ENCODE results near the gene DYNLT4. TPM values are rescaled to one million over a fixed set of nuclear protein-coding genes. Genes with fewer than 3 reads are reported as not detected.
A peak's percentile ranks its signal among the peaks of the same experiment; 100 is the strongest.

The DYNLT4 gene, protein sequence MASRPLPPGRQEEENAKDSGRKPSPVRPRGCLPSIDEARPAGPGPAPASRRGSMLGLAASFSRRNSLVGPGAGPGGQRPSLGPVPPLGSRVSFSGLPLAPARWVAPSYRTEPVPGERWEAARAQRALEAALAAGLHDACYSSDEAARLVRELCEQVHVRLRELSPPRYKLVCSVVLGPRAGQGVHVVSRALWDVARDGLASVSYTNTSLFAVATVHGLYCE
- total RNA-seq = 1 to 10 TPM; 3.2 to 4.0 TPM
- polyA plus RNA-seq (ENCODE audit: insufficient read depth, low read depth, low replicate concordance) = 0.47 TPM
- long read RNA-seq, donor 1, transcript TCTEX1D4-201 (1 exons, 763 nt) = major isoform, 8 of 8 reads
- long read RNA-seq, donor 1, partial matches to known transcripts = 0 of 8 reads
- long read RNA-seq, donor 1, other reads (novel, unspliced or antisense) = 0 of 8 reads
- long read RNA-seq, donor 2, partial matches to known transcripts = 0 of 3 reads
- long read RNA-seq, donor 2, other reads (novel, unspliced or antisense) = 0 of 3 reads

DNA sequence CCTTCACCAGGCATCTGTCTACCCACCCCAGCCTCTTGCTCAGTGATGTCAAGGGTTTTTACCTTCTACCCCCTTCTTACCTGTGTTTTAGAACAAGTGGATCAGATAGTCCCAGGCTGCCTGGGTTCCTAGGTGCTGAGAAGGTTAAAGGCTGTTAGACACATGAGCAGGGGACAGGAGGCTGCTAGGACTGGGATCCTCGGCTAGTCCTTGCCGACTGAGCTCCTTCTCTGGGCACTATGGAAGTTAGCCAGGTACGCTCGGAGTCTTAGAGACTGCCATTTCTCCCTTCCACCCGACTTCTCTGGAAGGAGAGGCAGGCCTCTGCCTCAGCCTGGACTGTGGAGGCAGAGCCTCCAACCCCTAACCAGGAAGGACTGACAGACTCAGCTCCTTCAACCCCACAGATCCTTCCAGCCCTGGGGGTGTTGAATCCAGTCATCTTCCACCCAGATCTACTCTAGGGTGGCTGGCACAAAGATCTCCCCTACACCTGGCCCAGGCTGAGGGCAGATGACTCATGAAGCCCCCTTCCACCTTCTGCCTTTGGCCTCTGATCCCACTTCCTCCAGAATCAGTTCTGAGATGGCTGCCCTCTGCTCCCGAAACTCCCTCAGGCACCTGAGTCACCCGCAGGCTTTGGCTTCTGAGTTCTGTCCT is at the start of gene DYNLT4:
TSS of gene DYNLT4 (minus strand) at position 648 of the 660 bp plus-strand sequence. CDS start 683 bp downstream, outside the sequence.
- intact Hi-C loops (cut with DNase I; ENCODE audit: low total_unique reads) = no loop called here
- Histone ChIP-seq H3K27me3 (no peaks in the 10 kb centered on the region), H3K9me3 (no peaks in the 10 kb centered on the region), H3K27ac (peak within 1 kb of the TSS; percentile 95 to 99), H3K4me3 (peak within 1 kb of the TSS; percentile 24 to 46), H3K4me1 (peaks cover 67% of the 10 kb centered on the region), H3K36me3 (ENCODE audit: low read depth, missing control alignments) (no peaks in the 10 kb centered on the region)
- WGBS, 2 donors = 41 to 44% methylated on average over 5 to 7 of the region's 7 CpGs
- no peak for DNase-seq
- no peak for TF ChIP-seq POLR2A (IDR thresholded peaks at IDR 0.05)
- TF ChIP-seq, protein P1, sequence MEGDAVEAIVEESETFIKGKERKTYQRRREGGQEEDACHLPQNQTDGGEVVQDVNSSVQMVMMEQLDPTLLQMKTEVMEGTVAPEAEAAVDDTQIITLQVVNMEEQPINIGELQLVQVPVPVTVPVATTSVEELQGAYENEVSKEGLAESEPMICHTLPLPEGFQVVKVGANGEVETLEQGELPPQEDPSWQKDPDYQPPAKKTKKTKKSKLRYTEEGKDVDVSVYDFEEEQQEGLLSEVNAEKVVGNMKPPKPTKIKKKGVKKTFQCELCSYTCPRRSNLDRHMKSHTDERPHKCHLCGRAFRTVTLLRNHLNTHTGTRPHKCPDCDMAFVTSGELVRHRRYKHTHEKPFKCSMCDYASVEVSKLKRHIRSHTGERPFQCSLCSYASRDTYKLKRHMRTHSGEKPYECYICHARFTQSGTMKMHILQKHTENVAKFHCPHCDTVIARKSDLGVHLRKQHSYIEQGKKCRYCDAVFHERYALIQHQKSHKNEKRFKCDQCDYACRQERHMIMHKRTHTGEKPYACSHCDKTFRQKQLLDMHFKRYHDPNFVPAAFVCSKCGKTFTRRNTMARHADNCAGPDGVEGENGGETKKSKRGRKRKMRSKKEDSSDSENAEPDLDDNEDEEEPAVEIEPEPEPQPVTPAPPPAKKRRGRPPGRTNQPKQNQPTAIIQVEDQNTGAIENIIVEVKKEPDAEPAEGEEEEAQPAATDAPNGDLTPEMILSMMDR (IDR thresholded peaks at IDR 0.05) = no peak

DNA sequence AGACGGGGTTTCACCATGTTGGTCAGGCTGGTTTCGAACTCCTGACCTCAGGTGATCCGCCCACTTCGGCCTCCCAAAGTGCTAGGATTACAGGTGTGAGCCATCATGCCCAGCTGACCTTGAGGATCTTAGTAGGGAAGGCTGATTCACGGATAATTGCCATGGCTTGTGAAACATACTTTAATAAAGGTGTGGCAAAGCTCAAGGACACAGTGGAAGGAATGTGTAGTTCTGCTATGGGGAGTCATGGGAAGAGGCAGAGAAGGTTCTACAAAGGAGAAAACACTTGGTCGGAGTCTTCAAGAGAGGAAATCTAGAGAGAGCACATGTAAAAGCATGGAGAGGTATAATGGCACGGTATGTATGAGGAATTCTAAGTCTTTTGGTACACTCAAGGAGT is 48.6 kb upstream of the DYNLT4 start:
- intact Hi-C loops (cut with DNase I; ENCODE audit: low total_unique reads) = no loop called here
- Histone ChIP-seq H3K27me3 (no peaks in the 10 kb centered on the region), H3K27ac (no peak overlapping the region), H3K9me3 (no peaks in the 10 kb centered on the region), H3K4me1 (peaks cover 19% of the 10 kb centered on the region), H3K36me3 (ENCODE audit: low read depth, missing control alignments) (no peaks in the 10 kb centered on the region), H3K4me3 (no peak overlapping the region)
- no peak for DNase-seq
- WGBS, 2 donors = 77 to 78% methylated on average over 6 to 7 of the region's 7 CpGs
- TF ChIP-seq POLR2A (IDR thresholded peaks at IDR 0.05) = no peak
- TF ChIP-seq, protein P1 (IDR thresholded peaks at IDR 0.05) = no peak

DNA sequence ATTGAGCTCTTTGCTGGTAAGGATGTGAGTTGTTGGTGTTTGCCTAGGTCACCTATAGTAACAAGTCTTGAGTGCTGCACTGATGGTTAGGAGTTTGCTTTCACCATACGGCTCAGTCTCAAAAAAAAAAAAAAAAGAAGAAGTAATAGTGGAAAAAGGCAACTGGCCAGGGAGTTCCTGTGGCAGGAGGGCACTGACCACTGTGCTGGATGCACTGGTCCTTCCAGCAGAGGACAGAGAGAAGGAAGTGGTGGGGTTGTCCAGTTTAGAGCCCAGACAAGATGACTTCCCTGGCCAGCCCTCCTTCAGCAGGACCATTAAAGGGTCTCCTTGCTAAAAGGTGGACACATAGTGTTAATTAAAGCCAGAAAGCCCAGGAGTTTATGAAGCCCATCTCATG is 47.8 kb upstream of the DYNLT4 start:
- H3K27me3 ChIP-seq = no peaks in the 10 kb centered on the region
- no peak overlapping the region for H3K4me3 ChIP-seq
- no peak overlapping the region for H3K27ac ChIP-seq
- peaks cover 21% of the 10 kb centered on the region for H3K4me1 ChIP-seq
- no peaks in the 10 kb centered on the region for H3K9me3 ChIP-seq
- TF ChIP-seq, protein P1 (IDR thresholded peaks at IDR 0.05) = no peak
- no peak for TF ChIP-seq POLR2A (IDR thresholded peaks at IDR 0.05)
- intact Hi-C loops (cut with DNase I; ENCODE audit: low total_unique reads) = no loop called here
- WGBS, 2 donors = 62 to 76% methylated on average over 1 of the region's 1 CpG
- H3K36me3 ChIP-seq (ENCODE audit: low read depth, missing control alignments) = no peaks in the 10 kb centered on the region
- no peak for DNase-seq

DNA sequence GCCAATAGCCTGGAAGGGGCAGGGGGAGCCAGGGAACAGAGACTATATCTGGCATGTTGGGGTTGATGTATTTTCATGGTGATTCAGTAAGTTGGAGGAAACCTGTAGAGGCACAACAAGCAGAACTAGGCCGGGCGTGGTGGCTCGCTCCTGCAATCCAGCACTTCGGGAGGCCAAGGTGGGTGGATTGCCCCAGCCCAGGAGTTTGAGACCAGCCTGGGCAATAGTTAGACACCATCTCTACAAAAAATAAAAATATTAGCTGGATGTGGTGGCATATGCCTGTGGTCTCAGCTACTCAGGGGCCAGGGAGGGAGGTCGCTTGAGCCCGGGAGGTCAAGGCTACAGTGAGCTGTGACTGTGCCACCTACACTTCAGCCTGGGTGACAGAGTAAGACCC is 46.0 kb upstream of the DYNLT4 start:
- intact Hi-C loops (cut with DNase I; ENCODE audit: low total_unique reads) = no loop called here
- H3K4me1 ChIP-seq = peaks cover 38% of the 10 kb centered on the region
- no peak overlapping the region for H3K4me3 ChIP-seq
- no peak overlapping the region for H3K27ac ChIP-seq
- no peak for TF ChIP-seq POLR2A (IDR thresholded peaks at IDR 0.05)
- TF ChIP-seq, protein P1 (IDR thresholded peaks at IDR 0.05) = no peak
- DNase-seq = no peak
- no peaks in the 10 kb centered on the region for H3K36me3 ChIP-seq (ENCODE audit: low read depth, missing control alignments)
- no peaks in the 10 kb centered on the region for H3K9me3 ChIP-seq
- no peaks in the 10 kb centered on the region for H3K27me3 ChIP-seq
- 95 to 99% methylated on average over 6 of the region's 6 CpGs for WGBS, 2 donors

All from testis (tissue), 5 donors.